ENCODE data around the gene RYR1. TPM values are rescaled to one million over a fixed set of nuclear protein-coding genes. Genes with fewer than 3 reads are reported as not detected.

The RYR1 gene
- total and polyA plus RNA-seq, 4 donors = 2.8 to 7.6 (median 4.0) TPM

GRCh38 chr19:38452430-38453366, 19.2 kb downstream of the RYR1 start:
- Histone ChIP-seq H3K27ac (ENCODE audit: low read depth in 1 of 2, low read length in 1 of 2) (no peak overlapping the region), H3K36me3 (ENCODE audit: control insufficient read depth in 4 of 4, insufficient read depth in 4 of 4, low read length in 4 of 4) (no peaks in the 10 kb centered on the region), H3K4me3 (no peak overlapping the region), H3K27me3 (ENCODE audit: control insufficient read depth in 3 of 3, insufficient read depth in 3 of 3, low read length in 2 of 3) (no peaks in the 10 kb centered on the region), H3K9me3 (ENCODE audit: control insufficient read depth in 4 of 4, insufficient read depth in 3 of 4, low read length in 3 of 4) (no peaks in the 10 kb centered on the region), H3K9ac (ENCODE audit: insufficient read depth in 1 of 2, low read length in 2 of 2) (no peak overlapping the region), H3K4me1 (ENCODE audit: control insufficient read depth in 5 of 5, insufficient read depth in 5 of 5, low read length in 5 of 5) (no peaks in the 10 kb centered on the region)
- no peak for TF ChIP-seq CTCF (IDR thresholded peaks at IDR 0.05; ENCODE audit: control extremely low read depth, extremely low read depth)
- ATAC-seq (ENCODE audit: insufficient read depth, low FRiP score) = no peak
- peak in 1 of 3 donors; percentile 26 for DNase-seq
- 77 to 79% methylated on average over 43 to 45 of the region's 45 CpGs for WGBS, 2 donors

GRCh38 chr19:38453596-38453995, 20.1 kb downstream of the RYR1 start:
- H3K27ac ChIP-seq (ENCODE audit: low read depth in 1 of 2, low read length in 1 of 2) = no peak overlapping the region
- ATAC-seq (ENCODE audit: insufficient read depth, low FRiP score) (no peak), DNase-seq (no peak)
- no peaks in the 10 kb centered on the region for H3K27me3 ChIP-seq (ENCODE audit: control insufficient read depth in 3 of 3, insufficient read depth in 3 of 3, low read length in 2 of 3)
- 80 to 90% methylated on average over 2 to 3 of the region's 3 CpGs for WGBS, 2 donors
- no peaks in the 10 kb centered on the region for H3K9me3 ChIP-seq (ENCODE audit: control insufficient read depth in 4 of 4, insufficient read depth in 3 of 4, low read length in 3 of 4)
- no peak for TF ChIP-seq CTCF (IDR thresholded peaks at IDR 0.05; ENCODE audit: control extremely low read depth, extremely low read depth)
- H3K4me3 ChIP-seq = no peak overlapping the region
- no peaks in the 10 kb centered on the region for H3K36me3 ChIP-seq (ENCODE audit: control insufficient read depth in 4 of 4, insufficient read depth in 4 of 4, low read length in 4 of 4)
- H3K4me1 ChIP-seq (ENCODE audit: control insufficient read depth in 5 of 5, insufficient read depth in 5 of 5, low read length in 5 of 5) = no peaks in the 10 kb centered on the region
- no peak overlapping the region for H3K9ac ChIP-seq (ENCODE audit: insufficient read depth in 1 of 2, low read length in 2 of 2)

GRCh38 chr19:38455031-38455430, 21.5 kb downstream of the RYR1 start:
- Histone ChIP-seq H3K27me3 (ENCODE audit: control insufficient read depth in 3 of 3, insufficient read depth in 3 of 3, low read length in 2 of 3) (no peaks in the 10 kb centered on the region), H3K9me3 (ENCODE audit: control insufficient read depth in 4 of 4, insufficient read depth in 3 of 4, low read length in 3 of 4) (peaks cover 0 to 1% (median 0%) of the 10 kb centered on the region in 4 donors), H3K4me1 (ENCODE audit: control insufficient read depth in 5 of 5, insufficient read depth in 5 of 5, low read length in 5 of 5) (no peaks in the 10 kb centered on the region), H3K9ac (ENCODE audit: insufficient read depth in 1 of 2, low read length in 2 of 2) (no peak overlapping the region), H3K36me3 (ENCODE audit: control insufficient read depth in 4 of 4, insufficient read depth in 4 of 4, low read length in 4 of 4) (no peaks in the 10 kb centered on the region), H3K4me3 (no peak overlapping the region), H3K27ac (ENCODE audit: low read depth in 1 of 2, low read length in 1 of 2) (no peak overlapping the region)
- ATAC-seq (ENCODE audit: insufficient read depth, low FRiP score) = no peak
- DNase-seq = peak; percentile 29 to 66 (median 63)
- WGBS, 2 donors = 51 to 63% methylated on average over 4 of the region's 4 CpGs
- TF ChIP-seq CTCF (IDR thresholded peaks at IDR 0.05; ENCODE audit: control extremely low read depth, extremely low read depth) = no peak
